Left hindlimb (tissue), 1 donor: Measurements from ENCODE around the gene COL15A1.
A peak's percentile ranks its signal among the peaks of the same experiment; 100 is the strongest.
"Not testable (repeated sequence)": the region's sequence is repeated elsewhere in the genome, so short reads cannot be mapped to it uniquely, and the experiment has no call there.

Experiments used
- DNase-seq: peaks from one replicate; pipeline ENCODE4 v3.0.0-alpha.2; 2018

The COL15A1 gene

DNA sequence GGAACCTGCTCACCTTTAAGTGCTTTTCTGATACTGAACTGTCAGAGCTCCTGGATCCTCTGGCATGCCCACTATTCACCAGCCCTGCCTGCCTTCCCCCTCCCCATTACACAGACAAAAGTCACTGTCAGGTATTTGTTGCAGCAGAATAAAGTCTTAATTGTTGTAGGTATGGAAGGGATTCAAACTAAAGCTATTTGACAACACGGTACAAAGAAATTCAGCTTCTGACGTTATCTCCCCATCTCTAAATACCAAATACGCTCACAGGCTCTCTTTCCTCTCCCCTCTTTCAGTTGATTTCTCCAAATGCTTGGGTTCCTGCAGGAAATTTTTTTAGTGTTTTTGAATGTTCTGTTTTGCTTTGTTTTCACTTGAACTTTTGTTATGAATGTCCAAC lies 151.9 kb downstream of the COL15A1 start:
- DNase-seq: no peak

DNA sequence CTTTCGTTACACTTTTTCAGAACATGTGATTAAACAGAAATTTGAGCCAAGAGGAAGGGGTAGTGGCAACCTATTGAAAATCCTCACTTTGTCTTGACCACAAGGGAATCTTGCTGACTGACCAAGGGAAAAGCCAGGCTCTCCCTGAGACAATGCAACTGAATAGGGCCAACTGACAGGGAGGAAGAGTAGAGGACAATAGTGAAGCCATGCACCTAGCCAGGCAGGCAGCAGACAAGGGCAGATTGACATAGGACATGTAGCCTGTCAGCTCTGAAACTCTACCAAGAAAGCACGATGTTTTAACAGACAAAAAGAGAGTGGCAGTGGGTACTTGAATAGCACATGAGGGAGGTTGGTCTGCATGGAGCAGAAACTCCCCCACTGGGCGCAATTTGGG lies 152.7 kb downstream of the COL15A1 start:
- no peak for DNase-seq

GRCh38 chr9:99099806-99100585 lies 156.3 kb downstream of the COL15A1 start:
- not testable (repeated sequence) for DNase-seq

GRCh38 chr9:99101271-99101670 lies 157.6 kb downstream of the COL15A1 start:
- DNase-seq: no peak

DNA sequence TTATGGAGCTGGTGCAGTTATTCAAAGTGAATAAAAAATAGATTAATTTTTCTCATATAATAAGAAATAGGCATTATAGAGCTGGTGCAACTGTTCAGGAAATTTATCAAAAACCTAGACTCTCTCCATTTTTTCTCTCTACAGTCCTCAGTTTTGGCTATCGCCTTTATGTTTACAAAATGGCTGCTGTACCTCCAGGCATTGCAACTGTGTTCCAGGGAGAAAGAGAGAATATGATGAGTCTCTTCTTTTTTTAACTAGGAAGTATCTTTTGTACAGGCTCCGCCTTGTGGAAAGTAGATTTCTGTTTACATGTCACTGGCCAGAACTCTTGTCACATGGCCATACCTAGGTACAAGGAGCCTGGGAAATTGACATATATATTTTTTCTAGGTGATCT lies 158.1 kb downstream of the COL15A1 start:
- DNase-seq: no peak

- DNase-seq: no peak
Measured at GRCh38 chr9:99103054-99103895, 159.6 kb downstream of the COL15A1 start.

DNA sequence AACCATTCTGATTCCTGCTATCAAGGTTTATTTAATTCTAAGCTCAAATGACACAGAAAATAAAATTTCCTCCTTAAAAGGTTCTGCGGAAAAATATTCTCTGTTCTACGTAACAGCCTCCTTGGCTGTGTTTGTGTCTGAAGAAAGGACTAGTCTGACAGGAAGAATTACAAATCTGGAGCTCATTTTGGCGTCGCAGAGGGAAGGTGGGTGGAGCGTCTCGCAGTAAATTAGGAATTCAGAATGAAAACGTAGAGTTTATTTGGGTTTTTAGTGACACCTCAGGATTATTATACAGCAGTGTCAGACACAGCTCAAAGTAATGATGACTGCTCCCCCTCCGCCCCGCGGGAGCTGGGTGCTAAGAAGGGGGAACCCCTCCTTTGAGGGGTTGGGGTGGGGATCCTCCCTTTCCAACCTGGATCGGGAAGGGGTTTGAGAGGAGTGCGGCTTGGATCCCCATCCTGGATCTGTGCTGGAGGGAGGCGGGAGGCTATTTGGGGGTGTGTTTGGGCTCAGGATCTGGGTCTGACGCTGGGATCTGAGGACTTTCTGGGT lies 160.3 kb downstream of the COL15A1 start:
- peak; percentile 55 for DNase-seq

DNA sequence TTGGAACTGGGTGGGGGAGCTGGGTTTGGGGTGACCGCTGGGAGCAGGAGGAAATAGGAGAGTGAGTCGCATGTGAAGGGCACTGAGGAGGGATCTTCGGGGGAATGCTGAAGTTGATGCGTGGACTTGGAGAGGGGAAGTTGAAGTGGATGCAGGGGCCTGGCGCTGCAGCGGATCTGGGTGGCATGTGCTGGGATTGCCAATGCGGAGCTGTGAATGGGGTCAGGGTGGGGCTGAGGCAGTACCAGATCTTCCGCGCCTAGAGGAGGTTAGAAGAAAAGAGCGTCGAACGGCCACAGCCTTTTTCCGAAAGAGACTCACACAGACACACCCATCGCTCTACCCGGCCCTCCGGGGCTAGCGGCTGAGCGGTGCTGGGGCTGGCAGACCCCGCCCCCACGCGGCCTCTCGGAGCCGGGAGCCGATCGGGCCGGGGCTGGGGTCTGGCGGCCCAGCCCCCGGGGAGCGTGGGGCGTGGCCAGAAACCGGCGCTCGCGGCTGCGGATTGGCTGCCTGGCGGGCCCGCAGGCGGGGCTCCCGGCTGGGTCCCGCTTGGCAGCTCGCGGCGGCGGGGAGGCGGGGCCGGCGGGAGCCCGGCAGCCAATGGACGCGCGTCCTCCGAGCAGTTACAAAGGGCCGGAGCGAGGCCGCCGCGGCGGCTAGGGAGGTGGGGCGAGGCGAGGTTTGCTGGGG lies 160.9 kb downstream of the COL15A1 start, which contains the start of gene TGFBR1:
TGFBR1 (plus strand) TSS at position 655 of the 693 bp plus-strand sequence. CDS start 93 bp downstream, outside the sequence.
- DNase-seq: peak; percentile 96

- DNase-seq: peak; percentile 83
Measured at GRCh38 chr9:99105152-99106043, 161.7 kb downstream of the COL15A1 start.

DNA sequence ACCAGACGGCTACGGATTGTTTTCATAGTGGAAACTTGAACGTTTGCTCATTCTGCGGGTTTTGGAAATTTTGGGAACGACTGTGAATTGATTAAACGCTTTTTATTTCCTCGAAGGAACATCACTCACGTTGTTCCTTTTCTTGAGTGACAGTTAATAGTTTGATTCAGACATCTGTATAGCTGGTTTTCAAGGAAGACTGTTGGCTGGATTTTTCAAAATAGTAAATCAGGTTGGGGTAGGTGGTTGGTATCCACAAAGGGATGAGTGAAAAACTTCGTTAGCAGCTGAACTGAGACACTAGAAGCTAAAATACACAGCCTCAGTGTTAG lies 162.3 kb downstream of the COL15A1 start:
- DNase-seq: no peak

- no peak for DNase-seq
Measured at GRCh38 chr9:99107421-99107820, 163.7 kb downstream of the COL15A1 start.

DNA sequence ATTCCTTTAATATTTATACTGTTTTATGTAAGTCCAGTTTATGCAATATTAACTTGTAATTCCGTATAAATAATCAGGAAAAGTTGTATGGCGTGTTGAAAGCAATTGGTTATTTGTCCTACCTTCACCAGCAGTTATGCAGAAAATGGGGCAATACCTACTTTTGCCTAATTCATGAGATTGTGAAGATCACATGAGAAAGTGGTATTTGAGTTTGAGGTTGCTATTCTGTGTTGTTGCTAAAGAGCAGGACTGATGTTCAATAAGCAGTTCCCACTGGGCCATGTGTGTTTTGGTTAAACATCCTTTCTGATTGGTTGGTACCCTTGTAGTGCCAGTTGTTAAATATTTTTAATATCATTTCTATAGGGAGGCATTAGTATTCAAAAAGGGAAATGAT lies 164.4 kb downstream of the COL15A1 start:
- no peak for DNase-seq

DNA sequence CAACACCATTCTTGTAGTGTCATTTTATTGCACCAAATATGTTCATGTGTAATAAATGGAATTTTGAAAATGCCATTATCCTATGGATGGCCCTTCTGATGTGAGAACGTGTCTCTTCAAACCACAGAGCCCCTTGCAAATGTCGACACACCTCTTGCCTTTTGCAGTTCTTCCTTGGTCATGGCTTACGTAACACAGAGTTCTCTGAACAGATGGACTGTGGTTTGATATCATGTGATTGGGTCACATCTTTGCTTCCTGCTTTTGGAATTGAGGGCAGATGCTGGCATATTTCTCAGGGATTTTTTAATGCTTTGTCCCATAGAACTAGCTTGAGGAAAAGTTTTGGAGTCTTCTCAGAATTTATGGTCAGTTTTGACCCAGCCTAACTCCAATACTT lies 165.8 kb downstream of the COL15A1 start:
- DNase-seq: no peak

DNA sequence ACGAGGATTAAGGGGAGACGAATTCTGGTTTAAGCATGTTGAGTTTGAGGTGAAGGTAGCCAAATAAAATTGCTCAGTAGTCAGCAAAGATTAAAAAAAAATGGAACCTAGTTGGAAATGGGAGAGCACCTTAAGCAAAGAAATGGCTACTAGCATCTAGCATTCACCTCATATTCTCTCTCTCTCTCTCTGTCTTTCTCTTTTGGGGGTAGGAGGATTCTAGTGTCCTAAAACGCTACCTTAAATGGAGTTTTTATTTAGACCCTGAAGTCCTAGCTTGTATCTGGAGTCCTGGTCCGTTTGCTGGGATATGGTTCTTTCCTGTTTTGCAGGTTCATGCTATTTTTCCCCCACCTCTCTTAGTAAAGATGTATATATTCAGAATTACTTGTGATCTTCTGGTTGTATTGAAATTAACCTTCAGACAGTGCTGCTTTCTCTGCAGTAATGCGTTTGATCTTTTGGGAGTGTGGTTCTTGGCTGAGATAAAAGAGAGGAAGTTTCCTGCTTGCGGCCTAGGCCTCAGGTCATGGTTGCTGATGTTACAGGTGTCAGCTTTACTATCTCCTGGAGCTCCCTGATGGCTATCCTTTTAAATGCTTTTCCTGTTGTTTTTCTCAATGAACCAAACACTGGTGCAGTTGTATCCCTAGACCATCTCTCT lies 169.2 kb downstream of the COL15A1 start:
- no peak for DNase-seq

DNA sequence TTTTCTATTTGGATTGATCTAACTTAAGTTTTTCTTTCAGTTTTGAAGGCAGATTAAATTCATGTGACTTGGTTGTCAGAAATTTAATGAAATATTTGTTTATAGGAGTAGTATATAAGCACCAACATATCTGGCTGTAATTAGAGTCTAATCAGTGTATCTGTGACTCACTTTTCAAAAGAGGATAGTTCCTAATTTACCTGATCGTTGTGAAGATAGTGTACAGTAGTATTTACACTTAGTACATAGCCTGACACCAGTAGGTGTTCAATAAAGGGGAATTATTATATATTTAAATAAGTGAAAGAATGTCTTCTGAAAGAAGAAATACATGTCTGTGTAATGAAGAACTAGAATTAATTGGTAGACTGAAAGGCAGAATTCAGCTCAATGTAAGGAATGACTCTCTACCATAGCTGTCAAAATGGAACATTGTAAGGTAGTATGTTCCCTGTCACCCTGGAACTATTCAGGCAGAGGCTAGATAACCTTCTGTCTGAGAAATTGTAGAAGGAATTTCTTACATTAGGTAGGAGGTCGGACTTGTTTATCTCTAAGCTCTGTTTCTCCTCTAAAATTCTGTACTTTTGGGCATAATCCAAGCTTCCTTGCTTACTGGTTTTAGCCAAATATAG lies 169.8 kb downstream of the COL15A1 start:
- no peak for DNase-seq

DNA sequence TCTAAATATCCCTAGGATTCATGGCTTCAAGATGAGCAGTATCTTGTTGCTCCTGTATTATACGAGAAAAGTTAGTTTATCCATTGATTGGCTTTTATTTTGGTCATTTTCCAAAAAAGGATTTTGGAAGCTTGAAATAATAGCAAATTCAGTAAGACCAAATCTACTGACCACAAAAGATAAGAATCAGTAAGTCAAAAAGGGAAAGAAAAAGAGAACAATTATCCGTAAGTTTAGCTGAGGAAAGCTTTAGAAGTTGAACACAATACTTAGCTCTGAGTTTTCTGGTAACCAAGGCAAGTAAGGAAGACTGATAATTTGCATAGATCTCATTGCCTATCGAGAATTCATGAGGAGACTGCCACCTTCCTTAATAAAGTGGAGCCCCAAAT lies 170.3 kb downstream of the COL15A1 start:
- DNase-seq: no peak

DNA sequence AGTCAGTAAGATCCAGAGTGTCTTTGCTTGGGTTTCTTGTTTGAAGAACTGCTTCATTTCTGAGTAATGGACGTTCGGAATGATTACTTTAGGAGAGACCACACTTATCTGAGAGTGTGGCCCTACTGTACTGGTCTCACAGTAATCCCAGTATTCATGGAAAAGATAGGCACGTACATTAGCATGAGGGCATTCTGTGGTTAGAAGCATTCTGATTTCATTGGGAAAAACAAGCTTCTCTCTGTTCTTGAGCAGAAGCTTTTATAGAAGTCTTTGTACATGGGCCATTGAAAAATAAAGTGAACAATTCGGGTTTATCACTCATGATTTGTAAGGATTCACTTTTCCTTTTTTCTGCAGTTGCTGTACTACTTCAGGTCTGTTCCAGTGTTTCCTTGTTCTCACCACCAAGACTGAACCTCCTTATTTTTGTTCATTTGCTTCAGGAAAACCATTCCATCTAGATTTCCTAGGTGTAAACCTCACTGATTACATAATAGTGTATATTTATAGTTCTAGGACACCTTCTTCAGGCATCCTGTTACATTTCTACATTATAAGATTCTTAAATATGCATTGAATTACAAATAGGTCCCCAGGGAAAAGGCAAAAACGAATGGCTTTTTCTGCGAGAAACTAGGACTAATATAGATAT lies 171.3 kb downstream of the COL15A1 start:
- no peak for DNase-seq

DNA sequence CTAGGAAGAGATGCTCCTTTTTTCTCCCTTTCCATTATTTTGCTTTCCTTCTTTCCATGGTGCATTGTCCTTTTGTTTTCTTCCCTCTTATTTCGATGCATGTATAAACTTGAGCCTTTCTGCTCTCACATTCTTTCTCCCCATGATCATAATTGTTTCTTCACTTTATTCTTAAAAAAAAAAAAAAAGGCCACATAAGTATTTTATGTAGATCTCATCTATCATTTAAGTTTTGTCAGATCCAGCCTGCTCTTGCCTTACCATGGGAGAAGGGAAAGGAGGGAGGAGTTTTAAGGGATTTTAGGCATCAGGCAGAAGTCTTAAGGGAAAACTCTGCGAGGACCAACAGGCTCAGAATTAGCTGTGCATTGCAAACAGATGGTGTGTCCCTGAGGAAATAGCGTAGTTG lies 172.3 kb downstream of the COL15A1 start:
- no peak for DNase-seq

- DNase-seq: no peak
Measured at GRCh38 chr9:99118782-99119466, 175.2 kb downstream of the COL15A1 start.
